Measurements from ENCODE around the gene PKHD1. TPM values are rescaled to one million over a fixed set of nuclear protein-coding genes. Genes with fewer than 3 reads are reported as not detected.

PKHD1 gene
- total RNA-seq, 4 donors from 2014 or later = 0.09 to 0.83 (median 0.29) TPM; not detected in 1

DNA sequence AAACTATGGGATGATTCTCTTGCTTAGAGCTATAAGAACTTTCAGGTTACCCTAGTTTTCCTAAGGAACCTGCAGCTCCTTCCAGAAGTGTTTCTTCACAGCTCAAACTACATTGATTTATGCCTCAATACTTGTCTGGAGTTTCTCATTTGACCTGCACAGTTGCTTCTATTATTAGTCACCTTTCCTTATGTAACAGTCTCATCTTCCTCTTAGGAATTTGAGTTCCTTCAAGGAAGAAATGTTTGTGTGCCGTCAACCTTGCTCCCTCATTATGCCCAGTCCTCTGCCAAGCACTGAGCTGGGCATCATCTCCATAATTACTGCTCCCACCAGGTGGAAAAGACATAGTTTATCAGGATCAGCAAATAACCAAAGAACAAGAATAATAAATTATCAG lies 466.4 kb downstream of the PKHD1 start:
- Histone ChIP-seq H3K27ac (no peak overlapping the region), H3K4me1 (no peaks in the 10 kb centered on the region), H3K27me3 (no peaks in the 10 kb centered on the region), H3K9me3 (no peaks in the 10 kb centered on the region), H3K36me3 (no peaks in the 10 kb centered on the region), H3K4me3 (no peak overlapping the region)
- intact Hi-C loops (cut with DNase I; ENCODE audit: low total_unique reads) = no loop called here
- TF ChIP-seq POLR2A (IDR thresholded peaks at IDR 0.05) = no peak
- DNase-seq = no peak

DNA sequence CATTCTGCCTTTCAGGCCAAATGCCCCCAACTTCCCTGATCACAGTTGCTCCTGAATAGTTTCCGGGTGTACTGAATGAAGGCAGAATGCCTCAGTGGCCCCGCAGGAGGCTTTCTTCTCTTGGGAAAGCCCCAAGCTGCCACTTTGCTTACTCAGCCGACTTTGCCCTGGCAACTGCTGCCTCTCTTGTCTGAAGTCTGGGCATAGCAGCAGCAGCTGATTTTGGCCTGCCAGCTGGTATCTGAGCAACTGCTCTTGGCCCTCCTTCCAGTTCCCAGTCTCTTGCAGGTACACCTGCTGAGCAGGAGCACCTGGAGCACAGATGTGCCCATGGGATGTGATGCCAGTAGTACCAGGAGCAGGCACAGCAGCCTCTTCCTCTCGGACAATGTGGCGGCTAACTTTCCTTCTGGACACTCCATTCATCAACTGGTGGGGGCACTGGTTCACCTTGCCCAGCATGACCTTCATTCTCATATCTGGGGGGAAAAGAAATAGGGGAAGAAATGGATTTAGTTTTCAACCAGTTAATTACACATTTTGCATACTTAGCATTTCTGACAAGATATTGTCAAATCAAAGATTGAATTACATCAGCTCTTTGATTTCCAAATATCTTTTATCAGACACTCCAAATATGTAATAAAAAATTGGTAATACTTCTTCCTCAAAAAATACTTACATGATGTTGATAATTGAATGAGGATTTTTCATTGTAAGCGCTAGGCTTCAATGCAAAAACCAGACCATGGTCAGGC lies 468.2 kb downstream of the PKHD1 start:
- no peaks in the 10 kb centered on the region for H3K9me3 ChIP-seq
- DNase-seq = no peak
- H3K27me3 ChIP-seq = no peaks in the 10 kb centered on the region
- H3K36me3 ChIP-seq = no peaks in the 10 kb centered on the region
- TF ChIP-seq, protein P1, sequence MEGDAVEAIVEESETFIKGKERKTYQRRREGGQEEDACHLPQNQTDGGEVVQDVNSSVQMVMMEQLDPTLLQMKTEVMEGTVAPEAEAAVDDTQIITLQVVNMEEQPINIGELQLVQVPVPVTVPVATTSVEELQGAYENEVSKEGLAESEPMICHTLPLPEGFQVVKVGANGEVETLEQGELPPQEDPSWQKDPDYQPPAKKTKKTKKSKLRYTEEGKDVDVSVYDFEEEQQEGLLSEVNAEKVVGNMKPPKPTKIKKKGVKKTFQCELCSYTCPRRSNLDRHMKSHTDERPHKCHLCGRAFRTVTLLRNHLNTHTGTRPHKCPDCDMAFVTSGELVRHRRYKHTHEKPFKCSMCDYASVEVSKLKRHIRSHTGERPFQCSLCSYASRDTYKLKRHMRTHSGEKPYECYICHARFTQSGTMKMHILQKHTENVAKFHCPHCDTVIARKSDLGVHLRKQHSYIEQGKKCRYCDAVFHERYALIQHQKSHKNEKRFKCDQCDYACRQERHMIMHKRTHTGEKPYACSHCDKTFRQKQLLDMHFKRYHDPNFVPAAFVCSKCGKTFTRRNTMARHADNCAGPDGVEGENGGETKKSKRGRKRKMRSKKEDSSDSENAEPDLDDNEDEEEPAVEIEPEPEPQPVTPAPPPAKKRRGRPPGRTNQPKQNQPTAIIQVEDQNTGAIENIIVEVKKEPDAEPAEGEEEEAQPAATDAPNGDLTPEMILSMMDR (IDR thresholded peaks at IDR 0.05) = no peak
- TF ChIP-seq POLR2A (IDR thresholded peaks at IDR 0.05) = no peak
- no peak overlapping the region for H3K27ac ChIP-seq
- intact Hi-C loops (cut with DNase I; ENCODE audit: low total_unique reads) = no loop called here
- H3K4me1 ChIP-seq = no peaks in the 10 kb centered on the region
- no peak overlapping the region for H3K4me3 ChIP-seq

- no peak for DNase-seq
- TF ChIP-seq POLR2A (IDR thresholded peaks at IDR 0.05) = no peak
- TF ChIP-seq, protein P1 (IDR thresholded peaks at IDR 0.05) = no peak
- Histone ChIP-seq H3K9me3 (no peaks in the 10 kb centered on the region), H3K4me1 (no peaks in the 10 kb centered on the region), H3K27ac (no peak overlapping the region), H3K4me3 (no peak overlapping the region), H3K36me3 (no peaks in the 10 kb centered on the region), H3K27me3 (no peaks in the 10 kb centered on the region)
- intact Hi-C loops (cut with DNase I; ENCODE audit: low total_unique reads) = no loop called here
Observed at GRCh38 chr6:51618563-51618962, 468.9 kb downstream of the PKHD1 start.

- intact Hi-C loops (cut with DNase I; ENCODE audit: low total_unique reads) = no loop called here
- Histone ChIP-seq H3K36me3 (no peaks in the 10 kb centered on the region), H3K27me3 (no peaks in the 10 kb centered on the region), H3K27ac (no peak overlapping the region), H3K9me3 (no peaks in the 10 kb centered on the region), H3K4me3 (no peak overlapping the region), H3K4me1 (no peaks in the 10 kb centered on the region)
- TF ChIP-seq POLR2A (IDR thresholded peaks at IDR 0.05) = no peak
- TF ChIP-seq, protein P1 (IDR thresholded peaks at IDR 0.05) = no peak
- no peak for DNase-seq
Observed at GRCh38 chr6:51617751-51618150, 469.7 kb downstream of the PKHD1 start.

- Histone ChIP-seq H3K9me3 (no peaks in the 10 kb centered on the region), H3K36me3 (no peaks in the 10 kb centered on the region), H3K4me1 (no peaks in the 10 kb centered on the region), H3K4me3 (no peak overlapping the region), H3K27me3 (no peaks in the 10 kb centered on the region), H3K27ac (no peak overlapping the region)
- TF ChIP-seq POLR2A (IDR thresholded peaks at IDR 0.05) = no peak
- TF ChIP-seq, protein P1 (IDR thresholded peaks at IDR 0.05) = no peak
- no peak for DNase-seq
- intact Hi-C loops (cut with DNase I; ENCODE audit: low total_unique reads) = no loop called here
Observed at GRCh38 chr6:51616243-51616642, 471.2 kb downstream of the PKHD1 start.

Measured in uterus (tissue), 4 donors.